Left lung (tissue), 10 donors: ENCODE results near the gene LRIG2. TPM values are rescaled to one million over a fixed set of nuclear protein-coding genes. Genes with fewer than 3 reads are reported as not detected.

Experiments
- ATAC-seq: fragments of 200-7000 bp; cut with Tn5 transposase; one replicate; pipeline ENCODE4 v1.9.1; 2020; ENCODE audit warnings: moderate library complexity
- DNase-seq, 4 donors: peaks; one replicate each; pipeline ENCODE4 v3.0.0-alpha.2; 2013 to 2020
- H3K27ac ChIP-seq, 2 donors: fragments of 200-600 bp; sonication (generic) in 1 of 2; one replicate each; pipeline versions ENCODE4 v1.5.0 to v1.8.0; 2020 to 2021
- H3K27me3 ChIP-seq, 2 donors: fragments of 200-600 bp; sonication (generic) in 1 of 2; one replicate each; pipeline versions ENCODE4 v1.5.0 to v1.8.0; 2020 to 2021
- H3K36me3 ChIP-seq, 2 donors: fragments of 200-600 bp; sonication (generic) in 1 of 2; one replicate each; pipeline versions ENCODE4 v1.5.0 to v1.8.0; 2020 to 2021
- H3K4me1 ChIP-seq, 2 donors: fragments of 200-600 bp; one replicate each; pipeline ENCODE4 v1.8.0; 2021
- H3K4me3 ChIP-seq, 2 donors: fragments of 200-600 bp; sonication (generic) in 1 of 2; one replicate each; pipeline versions ENCODE4 v1.5.0 to v1.8.0; 2020 to 2021; ENCODE audit warnings: mild to moderate bottlenecking in 1 of 2
- H3K9me3 ChIP-seq, 2 donors: fragments of 200-600 bp; sonication (generic) in 1 of 2; one replicate each; pipeline versions ENCODE4 v1.5.0 to v1.8.0; 2020 to 2021
- CTCF ChIP-seq, 2 donors: fragments of 200-600 bp; sonication (generic) in 1 of 2; IDR thresholded peaks; one replicate each; pipeline versions ENCODE4 v1.5.0 to v1.8.0; 2021; ENCODE audit warnings: antibody characterized with exemption in 2 of 2
- intact Hi-C, 2 donors: fragments of 100-400 bp; cut with DNase I; formaldehyde crosslinking; loops; one replicate each; pipeline versions ENCODE4 v1.11.2 to v1.14.2; 2022
- polyA plus RNA-seq, 6 donors: library from polyadenylated mRNA; unstranded; fragments of 120-200 nt; gene quantifications; one replicate each; pipeline ENCODE4 v1.2.1, GENCODE V29; 2013; ENCODE audit not compliant: insufficient read length in 6 of 6
- total RNA-seq, 2 donors: library from RNA; stranded (reverse); fragmentation: NEBNext Ultra II Directional; extraction: Animal tissue kit (Norgen Biotek cat#: 25700); gene quantifications; one replicate each; pipeline ENCODE4 v1.2.1, GENCODE V29; 2021
- donor health status: DM: no; HTN: yes; CAD: no.
- donor health status: DM: no; HTN: no; CAD: no.

LRIG2 gene
- total and polyA plus RNA-seq, 8 donors, result 10.9 to 23.4 (median 19.1) TPM

DNA sequence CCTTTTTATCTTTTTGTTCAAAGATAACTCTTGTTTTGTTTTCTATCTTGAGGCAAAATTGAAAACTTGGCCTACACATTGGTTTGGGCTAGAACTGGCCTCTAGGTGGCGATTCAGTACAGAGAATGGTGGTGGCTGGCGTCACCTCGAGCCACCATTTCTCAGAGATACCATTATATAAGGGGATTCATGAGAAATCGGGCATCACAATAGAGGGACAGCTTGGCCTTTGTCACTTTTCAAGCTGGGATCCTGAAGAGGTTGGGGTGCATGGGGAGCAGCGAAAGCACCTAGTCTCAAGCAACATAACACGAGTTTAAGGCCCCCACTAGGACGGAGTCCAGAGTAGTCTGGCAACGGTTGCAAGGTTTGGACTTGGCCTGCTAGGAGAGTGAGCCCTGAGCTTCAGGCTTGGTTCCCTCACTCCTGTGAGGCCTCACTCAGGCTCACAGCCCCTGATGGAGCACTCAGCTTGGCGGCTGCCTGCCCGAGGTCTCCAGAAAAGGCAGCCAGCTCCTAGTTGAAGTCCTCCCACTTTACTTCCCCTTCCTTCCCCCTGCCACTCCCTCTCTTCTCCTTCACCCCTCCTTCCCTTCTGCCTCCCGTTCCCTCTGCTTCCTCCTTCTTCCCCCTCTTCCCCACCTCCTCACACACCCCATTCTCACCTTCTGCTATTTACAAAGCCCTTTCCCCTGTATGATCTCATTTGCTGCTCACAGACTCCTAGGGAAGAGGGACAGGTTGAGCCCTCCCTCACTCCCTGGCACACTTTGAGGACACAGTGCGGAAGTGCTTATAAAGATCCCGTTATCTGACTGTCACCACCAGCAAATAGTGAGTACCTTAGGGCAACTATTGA, 67.8 kb downstream of the LRIG2 start:
- H3K9me3 ChIP-seq, result no peaks in the 10 kb centered on the region
- DNase-seq (peak in 3 of 4 donors; percentile 42 to 70 (median 53)), ATAC-seq (peak; percentile 93)
- H3K4me3 ChIP-seq, result peak overlapping the region in 1 of 2 donors; percentile 16
- no peaks in the 10 kb centered on the region for H3K36me3 ChIP-seq
- intact Hi-C loops, result no loop called here
- no peaks in the 10 kb centered on the region for H3K27me3 ChIP-seq
- peak overlapping the region; percentile 39 to 64 for H3K27ac ChIP-seq
- H3K4me1 ChIP-seq, result peaks cover 11 to 28% of the 10 kb centered on the region in 2 donors
- TF ChIP-seq CTCF (IDR thresholded peaks at IDR 0.05), result peak; percentile 70 to 78

DNA sequence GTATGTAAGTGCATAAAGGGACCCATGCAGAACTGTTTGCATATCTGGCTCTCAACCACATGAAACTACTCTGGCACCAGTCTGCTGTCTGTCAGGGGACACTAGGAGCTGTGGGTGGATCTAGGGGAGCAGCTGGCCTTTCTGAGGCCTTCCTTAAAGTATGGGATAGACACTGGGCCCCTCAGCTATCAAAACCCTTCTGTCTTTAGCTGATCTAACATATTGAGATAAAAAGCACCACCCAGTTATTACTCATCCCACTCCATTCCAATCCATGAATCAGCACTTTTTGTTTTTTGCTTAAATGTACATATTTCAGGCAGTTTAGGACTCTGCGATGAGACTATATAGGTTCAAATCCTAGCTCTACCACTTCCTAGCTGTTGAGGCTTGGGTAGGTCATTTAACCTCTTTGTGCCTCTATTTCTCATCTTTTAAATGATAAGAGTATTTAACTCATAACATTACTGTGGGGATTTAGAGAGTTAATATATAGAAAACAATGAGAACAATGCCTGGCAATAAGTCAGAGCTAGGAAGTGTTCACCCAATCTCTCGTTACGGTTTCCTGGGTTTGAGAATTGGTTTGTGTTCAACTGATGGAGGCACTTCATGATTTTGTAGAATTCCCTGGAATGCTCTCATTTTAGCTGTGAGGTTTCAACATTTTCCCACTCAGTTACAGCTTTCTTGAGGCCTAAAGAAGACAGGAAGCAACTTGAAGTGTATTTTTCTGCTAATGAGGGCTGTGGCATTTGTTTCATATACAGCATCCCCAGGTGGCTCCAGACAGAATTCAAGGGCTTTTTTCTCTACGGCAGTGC, 68.9 kb downstream of the LRIG2 start:
- no peak for DNase-seq
- intact Hi-C loops, result no loop called here
- peak overlapping the region in 1 of 2 donors; percentile 39 for H3K27ac ChIP-seq
- peak; percentile 35 for ATAC-seq
- peaks cover 11 to 28% of the 10 kb centered on the region in 2 donors for H3K4me1 ChIP-seq
- H3K27me3 ChIP-seq, result no peaks in the 10 kb centered on the region
- no peak overlapping the region for H3K4me3 ChIP-seq
- H3K36me3 ChIP-seq, result no peaks in the 10 kb centered on the region
- H3K9me3 ChIP-seq, result no peaks in the 10 kb centered on the region
- TF ChIP-seq CTCF (IDR thresholded peaks at IDR 0.05), result no peak

DNA sequence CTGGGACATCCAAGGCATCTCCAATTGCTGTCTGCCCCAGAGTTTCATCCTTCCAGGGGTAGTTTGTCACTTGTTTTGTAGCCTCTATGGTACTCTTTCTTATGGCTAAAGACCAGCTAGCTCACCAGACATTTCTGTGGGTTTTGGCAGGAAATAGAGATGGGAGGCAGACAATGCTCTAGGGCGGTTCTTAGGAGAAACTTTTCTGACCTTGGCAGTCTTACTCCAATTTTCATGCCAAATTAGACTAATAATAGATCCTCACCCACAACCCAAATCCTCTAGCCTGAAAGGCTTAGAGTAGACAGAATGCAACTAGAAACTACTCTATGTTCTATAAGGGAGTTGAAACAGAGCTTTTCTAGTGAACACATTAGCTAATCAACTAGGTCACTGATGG, 69.8 kb downstream of the LRIG2 start:
- no peaks in the 10 kb centered on the region for H3K36me3 ChIP-seq
- H3K4me1 ChIP-seq, result peaks cover 11 to 28% of the 10 kb centered on the region in 2 donors
- TF ChIP-seq CTCF (IDR thresholded peaks at IDR 0.05), result no peak
- H3K4me3 ChIP-seq, result no peak overlapping the region
- H3K27ac ChIP-seq, result no peak overlapping the region
- ATAC-seq (no peak), DNase-seq (no peak)
- H3K9me3 ChIP-seq, result no peaks in the 10 kb centered on the region
- intact Hi-C loops, result no loop called here
- H3K27me3 ChIP-seq, result no peaks in the 10 kb centered on the region

DNA sequence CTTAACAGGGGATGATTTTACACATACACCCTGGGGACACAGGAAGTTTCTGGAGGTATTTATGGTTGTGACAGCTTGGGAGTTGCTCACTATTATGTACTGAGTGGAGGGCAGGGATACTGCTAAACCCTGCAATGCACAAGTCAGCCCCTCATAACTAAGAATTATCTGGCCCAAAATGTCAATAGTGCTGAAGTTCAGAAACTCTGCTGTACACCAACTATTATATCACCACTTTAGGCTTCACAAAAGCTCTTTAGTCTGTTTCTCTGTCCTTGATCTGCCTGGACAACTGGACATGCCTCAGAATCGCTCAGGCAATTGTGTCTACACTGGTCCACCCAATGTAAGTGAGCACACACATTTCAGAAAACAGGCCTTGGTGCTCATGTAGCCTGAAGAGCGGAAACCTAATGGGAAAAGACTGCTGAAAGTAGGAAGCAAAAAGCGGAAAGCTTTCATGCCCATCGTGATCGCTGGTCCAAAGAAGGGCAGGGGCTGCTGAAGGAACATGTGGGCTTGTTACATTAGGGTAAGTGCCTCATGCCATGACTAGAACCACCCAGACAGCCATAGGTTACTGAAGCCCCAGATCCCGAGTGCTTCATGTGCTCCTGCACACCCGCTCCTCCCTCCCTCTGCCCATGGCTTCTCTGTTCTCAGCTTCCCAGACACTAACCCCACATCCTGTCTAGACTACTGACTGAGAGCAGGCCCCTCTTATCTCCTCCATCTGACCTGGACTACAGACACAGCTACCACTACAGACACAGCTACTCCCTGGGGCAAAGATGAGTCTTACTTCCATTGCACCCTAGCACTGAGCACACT, 73.5 kb downstream of the LRIG2 start:
- DNase-seq, result no peak
- Histone ChIP-seq H3K27ac (no peak overlapping the region), H3K36me3 (no peaks in the 10 kb centered on the region), H3K9me3 (no peaks in the 10 kb centered on the region), H3K27me3 (no peaks in the 10 kb centered on the region), H3K4me3 (no peak overlapping the region), H3K4me1 (peaks cover 7 to 14% of the 10 kb centered on the region in 2 donors)
- ATAC-seq, result no peak
- TF ChIP-seq CTCF (IDR thresholded peaks at IDR 0.05), result no peak
- intact Hi-C loops, result no loop called here
